Cardiac fibroblast (primary cell): ENCODE data around the gene CBLL2.
"Not testable (repeated sequence)": the region's sequence is repeated elsewhere in the genome, so short reads cannot be mapped to it uniquely, and the experiment has no call there.

Experiments used
- DNase-seq, 2 donors: peaks; one replicate each; pipeline versions ENCODE4 v3.0.0 to v3.0.0-alpha.2; 2010; ENCODE audit warnings: low read depth in 2 of 2
- H3K4me3 ChIP-seq, 2 donors: replicated peaks in 1 of 2; 1 replicate in 1 of 2; 2 replicates in 1 of 2; pipeline ENCODE4 v1.5.1; 2011; ENCODE audit warnings: low read depth in 2 of 2, low read length in 2 of 2, mild to moderate bottlenecking in 2 of 2, moderate library complexity in 1 of 2
- CTCF ChIP-seq: IDR thresholded peaks from one replicate; pipeline ENCODE4 v1.5.1; 2011; ENCODE audit warnings: low read depth, mild to moderate bottlenecking, low read length, inconsistent platforms

Gene CBLL2

GRCh38 chrX:22268706-22269105 lies 4.0 kb upstream of the CBLL2 start:
- no peak overlapping the region for H3K4me3 ChIP-seq
- TF ChIP-seq CTCF: no peak
- DNase-seq: no peak

GRCh38 chrX:22273714-22274317 lies 1.1 kb downstream of the CBLL2 start:
- H3K4me3 ChIP-seq: no peak overlapping the region
- DNase-seq: no peak
- no peak for TF ChIP-seq CTCF

DNA sequence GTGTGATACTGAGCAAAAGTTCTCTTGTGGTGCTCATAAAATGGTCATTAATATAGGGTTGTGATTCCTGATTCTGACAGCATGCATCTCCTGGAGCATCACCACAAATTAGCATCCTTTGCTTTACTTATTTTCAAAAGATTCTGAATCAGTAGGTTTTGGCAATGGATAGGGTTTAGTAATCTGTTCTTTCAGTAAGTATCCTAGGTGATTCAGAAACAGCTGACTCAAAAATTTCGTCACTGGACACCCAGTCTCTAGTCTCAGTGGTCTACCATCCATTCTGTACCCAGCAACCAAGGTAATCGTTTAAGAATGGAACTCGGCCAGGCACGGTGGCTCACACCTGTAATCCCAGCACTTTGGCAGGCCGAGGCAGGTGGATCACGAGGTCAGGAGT lies 4.1 kb downstream of the CBLL2 start:
- DNase-seq: peak in 1 of 2 donors; percentile 60
- H3K4me3 ChIP-seq: no peak overlapping the region
- no peak for TF ChIP-seq CTCF

DNA sequence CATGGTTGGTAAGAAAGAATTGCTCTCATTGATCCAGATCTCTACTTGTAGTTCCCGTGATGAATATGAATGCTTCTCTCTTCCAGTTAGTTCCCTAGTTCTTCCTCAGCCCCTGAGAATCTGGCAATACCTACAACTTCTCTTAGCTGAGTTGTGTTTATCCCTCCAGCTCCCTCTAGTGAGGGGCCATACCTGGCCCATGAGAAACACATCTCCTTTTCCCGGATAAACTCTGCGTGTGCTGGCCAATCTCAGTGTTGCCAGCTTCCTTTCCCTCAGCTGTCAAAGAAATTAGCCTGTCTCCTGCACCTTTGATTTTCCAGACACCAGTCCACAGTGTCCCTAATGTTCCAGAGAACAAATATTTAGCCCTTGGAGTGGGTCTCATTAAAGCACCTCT lies 5.7 kb downstream of the CBLL2 start:
- no peak for TF ChIP-seq CTCF
- no peak overlapping the region for H3K4me3 ChIP-seq
- DNase-seq: peak; percentile 0 to 5

DNA sequence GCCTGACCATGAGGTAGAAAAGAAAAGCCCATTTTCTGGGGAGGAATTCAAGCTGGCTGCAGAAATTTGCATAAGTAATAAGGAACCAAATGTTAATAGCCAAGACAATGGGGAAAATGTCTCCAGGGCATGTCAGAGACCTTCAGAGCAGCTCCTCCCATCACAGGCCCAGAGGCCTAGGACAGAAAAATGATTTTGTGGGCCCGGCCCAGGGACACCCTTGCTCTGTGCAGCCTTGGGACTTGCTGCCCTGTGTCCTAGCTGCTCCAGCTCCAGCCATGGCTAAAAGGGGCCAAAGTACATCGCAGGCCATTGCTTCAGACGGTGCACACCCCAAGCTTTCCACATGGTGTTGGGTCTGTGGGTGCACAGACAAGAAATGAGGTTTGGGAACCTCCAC lies 16.5 kb downstream of the CBLL2 start:
- DNase-seq, H3K4me3 ChIP-seq: not testable (repeated sequence)

DNA sequence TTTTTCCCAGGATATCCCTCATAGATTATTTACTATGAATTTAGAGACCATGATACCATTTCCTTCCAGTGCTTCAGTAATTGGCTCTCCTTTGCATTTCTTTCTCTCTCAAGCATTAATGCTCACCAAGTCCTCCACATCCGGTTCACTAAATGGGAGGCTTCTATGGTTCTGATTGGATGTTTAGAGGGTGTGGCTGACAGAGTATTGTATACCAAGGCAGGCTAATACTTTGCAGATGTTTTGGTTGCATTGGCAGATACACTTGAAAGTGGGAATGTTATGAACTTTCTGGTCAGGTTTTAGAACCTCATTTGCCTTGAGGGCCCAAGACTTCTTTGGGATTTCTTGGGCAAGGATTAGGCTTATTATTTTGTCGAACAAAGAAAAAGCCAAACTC lies 24.2 kb downstream of the CBLL2 start:
- H3K4me3 ChIP-seq: no peak overlapping the region
- TF ChIP-seq CTCF: no peak
- no peak for DNase-seq

- TF ChIP-seq CTCF: no peak
- no peak overlapping the region for H3K4me3 ChIP-seq
- DNase-seq: peak; percentile 54 to 56
These were observed 27.4 kb downstream of the CBLL2 start for GRCh38 chrX:22300130-22300529.
